Panc1 (cell line): Measurements from ENCODE around the gene CASP4.

Experiments
- CTCF ChIP-seq: fragments of 450-650 bp; IDR thresholded peaks from 2 replicates; pipeline ENCODE4 v1.5.1; 2017; ENCODE audit warnings: mild to moderate bottlenecking
- POLR2AphosphoS5 ChIP-seq: IDR thresholded peaks from 2 replicates; pipeline ENCODE4 v1.6.1; 2012; ENCODE audit warnings: mild to moderate bottlenecking, low read depth, low read length, moderate library complexity
- REST ChIP-seq, 2 experiments: IDR thresholded peaks; 2 replicates each; pipeline ENCODE4 v1.6.1; 2011 to 2012; ENCODE audit warnings: low read depth in 2 of 2, control low read depth in 1 of 2, low read length in 1 of 2, mild to moderate bottlenecking in 1 of 2, moderate library complexity in 1 of 2; ENCODE audit not compliant: insufficient read depth in 1 of 2
- SIN3A ChIP-seq: IDR thresholded peaks from 2 replicates; pipeline ENCODE4 v1.6.1; 2012; ENCODE audit warnings: low read depth, mild to moderate bottlenecking, low read length, moderate library complexity, borderline replicate concordance; ENCODE audit not compliant: insufficient read depth

- no peak for TF ChIP-seq POLR2AphosphoS5
- no peak for TF ChIP-seq CTCF
- no peak for TF ChIP-seq REST (IDR thresholded peaks at IDR 0.05; ENCODE audit: insufficient read depth in 1 of 2, low read depth in 2 of 2, low read length in 1 of 2)
- no peak for TF ChIP-seq SIN3A
Measured at GRCh38 chr11:104926771-104927611, 41.4 kb downstream of the CASP4 start.
